Spinal cord (tissue), 10 donors: ENCODE data around the gene KANTR. TPM values are rescaled to one million over a fixed set of nuclear protein-coding genes. Genes with fewer than 3 reads are reported as not detected.
"Not testable (repeated sequence)": the region's sequence is repeated elsewhere in the genome, so short reads cannot be mapped to it uniquely, and the experiment has no call there.

Experiments
- DNase-seq, 6 donors: peaks; one replicate each; pipeline versions ENCODE4 v3.0.0 to v3.0.0-alpha.2; 2013 to 2015; ENCODE audit warnings: low spot score in 6 of 6, low read depth in 4 of 6
- H3K27ac ChIP-seq: one replicate; pipeline ENCODE4 v1.5.1; 2013; ENCODE audit warnings: low read depth, low read length, control low read depth
- H3K27me3 ChIP-seq: one replicate; pipeline ENCODE4 v1.6.1; 2013; ENCODE audit warnings: low read length; ENCODE audit not compliant: control insufficient read depth, insufficient read depth
- H3K36me3 ChIP-seq: one replicate; pipeline ENCODE4 v1.6.1; 2013; ENCODE audit warnings: low read length; ENCODE audit not compliant: control insufficient read depth, insufficient read depth
- H3K4me1 ChIP-seq: one replicate; pipeline ENCODE4 v1.6.1; 2013; ENCODE audit warnings: low read length; ENCODE audit not compliant: control insufficient read depth, insufficient read depth
- H3K4me3 ChIP-seq: one replicate; pipeline ENCODE4 v1.5.1; 2013; ENCODE audit warnings: low read depth, low read length, control low read depth
- H3K9me3 ChIP-seq: one replicate; pipeline ENCODE4 v1.6.1; 2013; ENCODE audit warnings: low read length; ENCODE audit not compliant: control insufficient read depth, insufficient read depth
- WGBS: methylation state at CpG from one replicate; pipeline ENCODE4 v1.1.5; 2013; ENCODE audit warnings: missing lambda C conversion rate; ENCODE audit not compliant: insufficient coverage; 5-methylcytosine and 5-hydroxymethylcytosine counted together
- polyA plus RNA-seq, 2 donors: library from polyadenylated mRNA; unstranded; fragments of 120-200 nt; gene quantifications; one replicate each; pipeline ENCODE4 v1.2.1, GENCODE V29; 2013; ENCODE audit not compliant: insufficient read length in 2 of 2
- small RNA-seq: library from RNA; depleted of rRNA; stranded (forward); fragments of <200 nt; gene quantifications from one replicate; pipeline ENCODE3, GENCODE V24; 2014; ENCODE audit warnings: low replicate concordance
- total RNA-seq, 2 donors: library from RNA; depleted of rRNA in 1 of 2; stranded (reverse); fragments of 120-200 nt in 1 of 2; fragments of >200 nt in 1 of 2; gene quantifications; one replicate each; pipeline versions ENCODE4 v1.2.3 to v1.2.4, GENCODE V29; 2013 to 2014
- donor health status: healthy.

Gene KANTR
- total and polyA plus RNA-seq, 4 donors: 18.6 to 46.4 (median 28.9) TPM

DNA sequence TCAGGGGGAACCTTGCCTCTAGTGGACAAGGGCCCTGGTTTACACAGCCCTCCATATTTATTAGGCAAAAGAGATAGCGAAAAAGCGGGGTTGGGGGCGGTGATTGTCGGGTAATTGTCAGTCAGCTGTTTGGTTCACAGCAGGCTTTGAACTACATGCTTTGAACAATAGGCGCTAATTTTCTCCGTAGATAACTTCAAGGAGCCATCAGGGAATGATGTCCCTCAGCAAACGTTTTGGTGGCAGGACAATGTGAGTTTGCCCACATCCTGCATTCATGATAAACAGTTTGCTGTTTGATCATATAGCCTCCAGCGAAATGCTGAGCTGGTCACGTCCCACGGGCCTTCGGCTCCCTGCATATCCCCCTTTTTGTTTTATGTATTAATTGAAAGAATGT lies 65.2 kb downstream of the KANTR start:
- H3K27me3 ChIP-seq: peaks cover 2% of the 10 kb centered on the region
- H3K36me3 ChIP-seq: no peaks in the 10 kb centered on the region
- DNase-seq: no peak
- WGBS: 52% methylated on average over 7 of the region's 11 CpGs
- H3K27ac ChIP-seq: no peak overlapping the region
- no peaks in the 10 kb centered on the region for H3K9me3 ChIP-seq
- H3K4me1 ChIP-seq: no peaks in the 10 kb centered on the region
- no peak overlapping the region for H3K4me3 ChIP-seq

DNA sequence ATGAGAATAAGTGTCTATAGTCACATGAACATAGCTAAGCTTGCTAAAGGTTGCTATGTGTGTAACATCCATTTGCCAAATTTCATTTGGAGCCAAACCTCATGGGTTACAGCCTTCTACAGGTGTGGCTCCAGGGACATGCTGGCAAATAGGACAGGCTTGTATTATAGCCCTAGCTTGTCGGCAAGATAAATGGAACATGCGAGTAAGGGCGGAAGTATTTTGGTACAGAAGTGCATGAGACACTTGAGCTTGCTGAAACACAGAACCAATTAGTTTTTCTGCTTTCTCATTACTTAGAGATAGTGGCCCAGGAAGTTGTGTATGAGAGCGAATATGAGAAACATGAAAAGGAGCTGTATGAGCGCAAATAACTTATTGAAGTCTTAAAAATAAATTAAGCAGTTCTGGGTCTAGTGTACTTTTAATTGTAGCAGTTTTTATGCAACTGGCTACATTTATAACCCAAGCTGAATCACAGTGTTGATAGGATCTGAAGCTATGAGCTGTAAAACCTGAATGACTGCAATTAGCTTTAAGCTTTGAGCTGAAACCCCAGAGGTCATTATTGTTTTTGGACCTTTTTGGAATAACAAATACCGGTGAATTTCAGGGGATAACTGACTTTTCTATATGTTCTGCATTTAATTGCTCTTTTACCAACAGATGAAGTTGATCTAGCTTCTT lies 66.5 kb downstream of the KANTR start:
- no peak for DNase-seq
- Histone ChIP-seq H3K4me1 (no peaks in the 10 kb centered on the region), H3K9me3 (no peaks in the 10 kb centered on the region), H3K27ac (no peak overlapping the region), H3K4me3 (no peak overlapping the region), H3K27me3 (peaks cover 3% of the 10 kb centered on the region), H3K36me3 (no peaks in the 10 kb centered on the region)
- no CpG with 5 or more reads among the region's 6 CpGs for WGBS

- 81% methylated on average over 3 of the region's 7 CpGs for WGBS
- H3K27ac ChIP-seq: no peak overlapping the region
- no peak overlapping the region for H3K4me3 ChIP-seq
- H3K4me1 ChIP-seq: no peaks in the 10 kb centered on the region
- H3K9me3 ChIP-seq: no peaks in the 10 kb centered on the region
- H3K27me3 ChIP-seq: peaks cover 3% of the 10 kb centered on the region
- H3K36me3 ChIP-seq: no peaks in the 10 kb centered on the region
- DNase-seq: no peak
These were observed 69.5 kb downstream of the KANTR start for GRCh38 chrX:53163436-53163835.

DNA sequence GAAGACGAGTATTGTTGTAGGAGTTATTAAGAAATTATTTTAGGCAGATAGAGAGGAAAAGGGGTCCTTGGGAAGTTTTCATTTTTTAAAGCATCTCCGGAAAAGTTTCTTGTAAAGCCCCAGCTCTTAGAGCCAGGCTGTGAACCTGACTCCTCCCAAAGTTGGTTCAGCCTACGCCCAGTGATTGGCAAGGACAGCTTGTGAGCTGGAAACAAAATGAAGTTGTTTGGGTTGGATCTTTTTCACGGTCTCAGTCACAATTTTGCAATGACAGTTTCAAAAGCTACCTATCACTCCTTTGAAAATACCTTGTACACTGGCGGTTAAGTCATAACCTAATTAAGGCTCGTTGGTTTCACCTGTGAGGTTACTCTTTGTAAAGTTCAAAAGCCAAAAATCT lies 70.6 kb downstream of the KANTR start:
- H3K9me3 ChIP-seq, H3K36me3 ChIP-seq, H3K4me1 ChIP-seq, H3K4me3 ChIP-seq, H3K27ac ChIP-seq, DNase-seq, H3K27me3 ChIP-seq: not testable (repeated sequence)
- 67% methylated on average over 1 of the region's 6 CpGs for WGBS

DNA sequence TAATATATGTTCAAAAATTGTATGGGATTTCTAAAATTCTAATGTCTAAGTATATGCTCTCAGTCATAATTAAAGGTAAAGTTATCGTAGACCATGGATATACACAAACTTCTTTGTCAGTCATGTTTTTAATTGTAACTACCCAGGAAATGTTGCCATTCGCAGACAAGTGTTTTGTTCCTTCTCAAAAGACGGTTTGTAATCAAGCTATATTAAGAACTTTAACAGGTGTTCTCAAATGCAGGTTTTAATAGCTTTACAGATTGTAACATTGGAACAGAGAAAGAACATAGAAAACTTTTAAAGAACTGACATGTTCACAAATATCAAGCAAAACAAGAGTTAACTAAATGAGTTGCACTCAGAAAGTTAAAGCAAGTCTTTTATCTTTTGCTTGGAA lies 72.2 kb downstream of the KANTR start:
- Histone ChIP-seq H3K27me3 (peaks cover 3% of the 10 kb centered on the region), H3K27ac (no peak overlapping the region), H3K36me3 (peaks cover 2% of the 10 kb centered on the region), H3K9me3 (no peaks in the 10 kb centered on the region), H3K4me3 (no peak overlapping the region), H3K4me1 (no peaks in the 10 kb centered on the region)
- no CpG with 5 or more reads among the region's 3 CpGs for WGBS
- DNase-seq: no peak

DNA sequence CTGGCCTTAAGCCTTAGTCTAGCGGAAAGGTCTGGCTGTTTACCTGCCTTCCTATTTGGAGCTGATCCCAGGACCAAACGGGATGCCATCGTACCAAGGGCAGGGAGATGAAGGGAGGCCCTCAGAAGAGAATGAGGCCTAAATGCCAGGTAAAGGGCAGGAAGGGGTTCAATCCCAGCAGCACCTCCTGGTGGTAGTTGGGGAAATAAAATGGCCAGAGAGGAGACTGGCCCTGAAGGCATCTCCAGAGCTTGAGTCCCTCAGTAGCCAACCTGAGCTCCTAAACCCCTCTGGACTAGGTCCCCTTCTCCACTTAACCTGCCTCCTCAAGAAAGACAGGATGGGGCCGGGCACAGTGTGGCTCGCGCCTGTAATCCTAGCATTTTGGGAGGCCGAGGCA lies 77.4 kb downstream of the KANTR start:
- DNase-seq: no peak
- no peaks in the 10 kb centered on the region for H3K4me1 ChIP-seq
- WGBS: 98% methylated on average over 7 of the region's 7 CpGs

More for the DNA sequence above, 77.4 kb downstream of the KANTR start:
- H3K27me3 ChIP-seq: no peaks in the 10 kb centered on the region
- H3K9me3 ChIP-seq: no peaks in the 10 kb centered on the region
- H3K36me3 ChIP-seq: peaks cover 11% of the 10 kb centered on the region
- no peak overlapping the region for H3K4me3 ChIP-seq
- no peak overlapping the region for H3K27ac ChIP-seq

Small RNA genes within 50 kb of the gene (small RNA-seq; reads per million reads assigned to genes)
- not detected for gene AL139396.1
- gene AL591212.2: not detected

Other genes with a start within 250 kb of the KANTR start
- gene XAGE3, start 226.1 kb upstream of the KANTR start, total RNA-seq: not detected
- gene XAGE3, start 226.1 kb upstream of the KANTR start, polyA plus RNA-seq: not detected
- 10 to 100 TPM; 20.7 to 27.2 TPM for gene FAM156B, start 196.8 kb upstream of the KANTR start, total RNA-seq
- gene FAM156B, start 196.8 kb upstream of the KANTR start, polyA plus RNA-seq: 10 to 100 TPM; 37.0 to 48.4 TPM
- gene FAM156A, start 135.6 kb upstream of the KANTR start, total RNA-seq: 10 to 100 TPM; 15.7 to 33.3 TPM
- 10 to 100 TPM; 47.1 to 64.8 TPM for gene FAM156A, start 135.6 kb upstream of the KANTR start, polyA plus RNA-seq
- 10 to 100 TPM; 12.5 to 14.0 TPM for gene GPR173, start 45.4 kb upstream of the KANTR start, total RNA-seq
- 10 to 100 TPM; 36.3 to 45.4 TPM for gene GPR173, start 45.4 kb upstream of the KANTR start, polyA plus RNA-seq
- gene TSPYL2, start 11.8 kb upstream of the KANTR start, total RNA-seq: 10 to 100 TPM; 32.2 to 32.4 TPM
- 10 to 100 TPM; 56.6 to 72.0 TPM for gene TSPYL2, start 11.8 kb upstream of the KANTR start, polyA plus RNA-seq
- 10 to 100 TPM; 82.0 to 82.4 TPM for gene KDM5C, start 131.1 kb downstream of the KANTR start, total RNA-seq
- 10 to 100 TPM; 60.2 to 63.7 TPM for gene KDM5C, start 131.1 kb downstream of the KANTR start, polyA plus RNA-seq
- 10 to 100 TPM; 11.8 to 13.6 TPM for gene IQSEC2, start 187.4 kb downstream of the KANTR start, total RNA-seq
- gene IQSEC2, start 187.4 kb downstream of the KANTR start, polyA plus RNA-seq: 10 to 100 TPM; 44.0 to 47.8 TPM